ENCODE data around the gene AFF3.

The AFF3 gene

DNA sequence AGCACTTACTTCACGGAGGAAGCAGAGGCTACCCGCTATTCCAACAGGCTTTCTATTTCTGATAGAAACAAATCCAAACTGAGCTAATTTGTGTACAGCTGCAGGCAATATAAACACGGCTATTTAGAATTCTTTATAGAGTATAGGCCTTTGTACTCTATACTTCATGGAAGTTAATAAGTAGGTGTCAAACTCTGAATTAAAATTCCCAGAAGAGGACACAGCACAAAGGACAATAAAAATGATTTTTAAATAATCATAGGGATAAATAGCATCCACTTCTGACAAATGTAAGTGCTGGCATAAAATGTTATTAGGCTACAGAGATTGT lies 261.5 kb downstream of the AFF3 start:
- H3K4me1 ChIP-seq (ENCODE audit: control insufficient read depth in 1 of 2, insufficient read depth in 2 of 2, low read length in 2 of 2), result peaks cover 5 to 11% of the 10 kb centered on the region in 2 experiments
- no peaks in the 10 kb centered on the region for H3K79me1 ChIP-seq (ENCODE audit: low read length)
- no peak overlapping the region for H3K23ac ChIP-seq (ENCODE audit: low read length)
- no peaks in the 10 kb centered on the region for H3K79me2 ChIP-seq (ENCODE audit: control insufficient read depth, insufficient read depth, low read length, poor library complexity)
- no peaks in the 10 kb centered on the region for H3K27me3 ChIP-seq (ENCODE audit: insufficient read depth, low read length)
- no peak overlapping the region for H3K9ac ChIP-seq (ENCODE audit: low read length)
- no peaks in the 10 kb centered on the region for H3K9me3 ChIP-seq (ENCODE audit: insufficient read depth, low read depth, low read length)
- H2AK5ac ChIP-seq (ENCODE audit: low read length), result no peak overlapping the region
- no peak overlapping the region for H3K18ac ChIP-seq (ENCODE audit: low read length)
- no CpG with 5 or more reads among the region's 3 CpGs for WGBS (ENCODE audit: extremely low coverage, insufficient coverage, insufficient read length)
- no peak overlapping the region for H2BK120ac ChIP-seq (ENCODE audit: insufficient read depth, low read length, poor library complexity)
- H4K8ac ChIP-seq (ENCODE audit: low read depth, low read length), result no peak overlapping the region
- H2BK5ac ChIP-seq (ENCODE audit: low read depth, low read length, poor library complexity), result no peak overlapping the region
- no peak overlapping the region for H2AFZ ChIP-seq (ENCODE audit: insufficient read depth, low read length, poor library complexity)
- H4K12ac ChIP-seq (ENCODE audit: low read depth, low read length), result no peak overlapping the region
- H3K27ac ChIP-seq (ENCODE audit: low read depth, low read length), result no peak overlapping the region
- no peak for DNase-seq
- no peak overlapping the region for H4K91ac ChIP-seq (ENCODE audit: low read depth, low read length)
- H3K4me3 ChIP-seq (ENCODE audit: low read depth, low read length), result no peak overlapping the region
- no peak overlapping the region for H2BK12ac ChIP-seq (ENCODE audit: low read length)
- no peaks in the 10 kb centered on the region for H3K36me3 ChIP-seq (ENCODE audit: control insufficient read depth in 1 of 2, insufficient read depth in 2 of 2, low read length in 2 of 2)
- no peak overlapping the region for H3K4ac ChIP-seq (ENCODE audit: low read depth, low read length)
- no peak overlapping the region for H3K14ac ChIP-seq (ENCODE audit: low read length)
- H3K4me2 ChIP-seq (ENCODE audit: low read length), result no peak overlapping the region

- no peak overlapping the region for H4K8ac ChIP-seq (ENCODE audit: low read depth, low read length)
- H4K12ac ChIP-seq (ENCODE audit: low read depth, low read length), result no peak overlapping the region
- no peaks in the 10 kb centered on the region for H3K9me3 ChIP-seq (ENCODE audit: insufficient read depth, low read depth, low read length)
- H3K4me3 ChIP-seq (ENCODE audit: low read depth, low read length), result no peak overlapping the region
- H3K79me1 ChIP-seq (ENCODE audit: low read length), result no peaks in the 10 kb centered on the region
- no peaks in the 10 kb centered on the region for H3K36me3 ChIP-seq (ENCODE audit: control insufficient read depth in 1 of 2, insufficient read depth in 2 of 2, low read length in 2 of 2)
- H2AFZ ChIP-seq (ENCODE audit: insufficient read depth, low read length, poor library complexity), result no peak overlapping the region
- H3K79me2 ChIP-seq (ENCODE audit: control insufficient read depth, insufficient read depth, low read length, poor library complexity), result no peaks in the 10 kb centered on the region
- H3K4me1 ChIP-seq (ENCODE audit: control insufficient read depth in 1 of 2, insufficient read depth in 2 of 2, low read length in 2 of 2), result peaks cover 5 to 11% of the 10 kb centered on the region in 2 experiments
- no peak overlapping the region for H4K91ac ChIP-seq (ENCODE audit: low read depth, low read length)
- no peaks in the 10 kb centered on the region for H3K27me3 ChIP-seq (ENCODE audit: insufficient read depth, low read length)
- H2AK5ac ChIP-seq (ENCODE audit: low read length), result no peak overlapping the region
- H3K27ac ChIP-seq (ENCODE audit: low read depth, low read length), result no peak overlapping the region
- H3K4me2 ChIP-seq (ENCODE audit: low read length), result no peak overlapping the region
- no peak overlapping the region for H2BK5ac ChIP-seq (ENCODE audit: low read depth, low read length, poor library complexity)
- no peak overlapping the region for H3K14ac ChIP-seq (ENCODE audit: low read length)
- H3K18ac ChIP-seq (ENCODE audit: low read length), result no peak overlapping the region
- H2BK12ac ChIP-seq (ENCODE audit: low read length), result no peak overlapping the region
- WGBS (ENCODE audit: extremely low coverage, insufficient coverage, insufficient read length), result no CpG with 5 or more reads among the region's 16 CpGs
- no peak overlapping the region for H3K23ac ChIP-seq (ENCODE audit: low read length)
- H3K9ac ChIP-seq (ENCODE audit: low read length), result no peak overlapping the region
- no peak overlapping the region for H3K4ac ChIP-seq (ENCODE audit: low read depth, low read length)
- DNase-seq, result no peak
- H2BK120ac ChIP-seq (ENCODE audit: insufficient read depth, low read length, poor library complexity), result no peak overlapping the region
Measured at GRCh38 chr2:99880148-99880963, 262.0 kb downstream of the AFF3 start.

- no peak overlapping the region for H3K4me3 ChIP-seq (ENCODE audit: low read depth, low read length)
- no peak overlapping the region for H3K27ac ChIP-seq (ENCODE audit: low read depth, low read length)
- no peak overlapping the region for H2AK5ac ChIP-seq (ENCODE audit: low read length)
- no peak overlapping the region for H2BK12ac ChIP-seq (ENCODE audit: low read length)
- H3K27me3 ChIP-seq (ENCODE audit: insufficient read depth, low read length), result no peaks in the 10 kb centered on the region
- H3K9ac ChIP-seq (ENCODE audit: low read length), result no peak overlapping the region
- no peak overlapping the region for H3K18ac ChIP-seq (ENCODE audit: low read length)
- H3K4me2 ChIP-seq (ENCODE audit: low read length), result no peak overlapping the region
- DNase-seq, result no peak
- no peaks in the 10 kb centered on the region for H3K9me3 ChIP-seq (ENCODE audit: insufficient read depth, low read depth, low read length)
- H3K4ac ChIP-seq (ENCODE audit: low read depth, low read length), result no peak overlapping the region
- no peaks in the 10 kb centered on the region for H3K79me2 ChIP-seq (ENCODE audit: control insufficient read depth, insufficient read depth, low read length, poor library complexity)
- no peak overlapping the region for H4K91ac ChIP-seq (ENCODE audit: low read depth, low read length)
- no peak overlapping the region for H2BK120ac ChIP-seq (ENCODE audit: insufficient read depth, low read length, poor library complexity)
- no peaks in the 10 kb centered on the region for H3K79me1 ChIP-seq (ENCODE audit: low read length)
- no peak overlapping the region for H2AFZ ChIP-seq (ENCODE audit: insufficient read depth, low read length, poor library complexity)
- no CpG with 5 or more reads among the region's 4 CpGs for WGBS (ENCODE audit: extremely low coverage, insufficient coverage, insufficient read length)
- no peak overlapping the region for H4K12ac ChIP-seq (ENCODE audit: low read depth, low read length)
- H4K8ac ChIP-seq (ENCODE audit: low read depth, low read length), result no peak overlapping the region
- no peak overlapping the region for H2BK5ac ChIP-seq (ENCODE audit: low read depth, low read length, poor library complexity)
- peaks cover 5 to 11% of the 10 kb centered on the region in 2 experiments for H3K4me1 ChIP-seq (ENCODE audit: control insufficient read depth in 1 of 2, insufficient read depth in 2 of 2, low read length in 2 of 2)
- no peak overlapping the region for H3K14ac ChIP-seq (ENCODE audit: low read length)
- H3K36me3 ChIP-seq (ENCODE audit: control insufficient read depth in 1 of 2, insufficient read depth in 2 of 2, low read length in 2 of 2), result no peaks in the 10 kb centered on the region
- no peak overlapping the region for H3K23ac ChIP-seq (ENCODE audit: low read length)
Measured at GRCh38 chr2:99879481-99879880, 262.9 kb downstream of the AFF3 start.

- Histone ChIP-seq H3K79me2 (ENCODE audit: control insufficient read depth, insufficient read depth, low read length, poor library complexity) (no peaks in the 10 kb centered on the region), H3K4me3 (ENCODE audit: low read depth, low read length) (no peak overlapping the region), H3K9ac (ENCODE audit: low read length) (no peak overlapping the region), H3K4ac (ENCODE audit: low read depth, low read length) (no peak overlapping the region), H3K23ac (ENCODE audit: low read length) (no peak overlapping the region), H3K36me3 (ENCODE audit: control insufficient read depth in 1 of 2, insufficient read depth in 2 of 2, low read length in 2 of 2) (no peaks in the 10 kb centered on the region), H4K12ac (ENCODE audit: low read depth, low read length) (no peak overlapping the region), H3K79me1 (ENCODE audit: low read length) (no peaks in the 10 kb centered on the region), H3K4me1 (ENCODE audit: control insufficient read depth in 1 of 2, insufficient read depth in 2 of 2, low read length in 2 of 2) (peaks cover 5 to 11% of the 10 kb centered on the region in 2 experiments), H2BK120ac (ENCODE audit: insufficient read depth, low read length, poor library complexity) (no peak overlapping the region), H4K91ac (ENCODE audit: low read depth, low read length) (no peak overlapping the region), H3K18ac (ENCODE audit: low read length) (no peak overlapping the region), H4K8ac (ENCODE audit: low read depth, low read length) (no peak overlapping the region), H3K27me3 (ENCODE audit: insufficient read depth, low read length) (no peaks in the 10 kb centered on the region), H2BK12ac (ENCODE audit: low read length) (no peak overlapping the region), H3K27ac (ENCODE audit: low read depth, low read length) (no peak overlapping the region), H3K14ac (ENCODE audit: low read length) (no peak overlapping the region), H3K9me3 (ENCODE audit: insufficient read depth, low read depth, low read length) (no peaks in the 10 kb centered on the region), H2AFZ (ENCODE audit: insufficient read depth, low read length, poor library complexity) (no peak overlapping the region), H2AK5ac (ENCODE audit: low read length) (no peak overlapping the region), H2BK5ac (ENCODE audit: low read depth, low read length, poor library complexity) (no peak overlapping the region), H3K4me2 (ENCODE audit: low read length) (no peak overlapping the region)
- WGBS (ENCODE audit: extremely low coverage, insufficient coverage, insufficient read length), result no CpG with 5 or more reads among the region's 5 CpGs
- peak; percentile 65 to 82 for DNase-seq
Measured at GRCh38 chr2:99878581-99879350, 263.6 kb downstream of the AFF3 start.
